NK-92 (cell line): Measurements from ENCODE around the gene SERPINI1.
"Not testable (repeated sequence)": the region's sequence is repeated elsewhere in the genome, so short reads cannot be mapped to it uniquely, and the experiment has no call there.

Experiments
- DNase-seq: peaks from one replicate; lab custom pipeline; 2025; ENCODE audit not compliant: unreplicated experiment; lab: John Stamatoyannopoulos, UW

SERPINI1 gene

DNA sequence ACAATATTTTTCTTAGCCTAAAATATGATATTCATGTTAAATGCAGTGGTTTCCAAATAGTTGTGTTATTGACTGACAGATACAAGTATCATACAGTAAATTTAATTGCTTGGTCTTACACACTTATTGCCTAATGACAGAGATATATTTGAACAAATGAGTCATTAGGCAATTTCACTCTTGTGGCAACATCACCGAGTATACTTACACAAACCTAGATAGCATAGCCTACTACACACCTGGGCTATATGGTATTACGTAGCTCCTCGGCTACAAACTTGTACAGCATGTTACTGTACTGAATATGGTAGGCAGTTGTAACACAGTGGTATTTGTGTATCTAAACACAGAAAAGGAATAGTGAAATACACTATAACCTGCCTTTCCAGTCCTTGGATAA lies 50.3 kb downstream of the SERPINI1 start:
- no peak for DNase-seq

GRCh38 chr3:167787440-167787839 lies 51.9 kb downstream of the SERPINI1 start:
- no peak for DNase-seq

- DNase-seq = no peak
Observed at GRCh38 chr3:167798443-167798842, 62.9 kb downstream of the SERPINI1 start.

DNA sequence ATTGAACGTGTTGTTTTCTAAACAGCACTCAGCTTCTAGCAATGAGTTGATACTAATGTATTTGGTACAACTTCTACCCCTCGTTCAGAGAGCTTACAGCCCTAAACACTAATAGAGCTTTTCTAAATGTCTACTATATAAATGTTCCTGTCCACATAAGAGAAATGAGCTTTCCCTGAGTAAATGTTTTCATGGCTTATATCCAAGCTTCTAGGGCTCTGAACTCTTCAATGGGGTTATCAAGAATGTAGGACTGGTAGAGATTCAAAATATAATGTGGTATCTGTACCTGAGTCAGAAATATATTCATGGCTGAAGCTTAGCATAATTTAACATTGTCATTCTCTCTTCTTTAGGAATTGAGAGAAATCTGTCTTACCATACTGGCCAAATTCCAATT lies 73.4 kb downstream of the SERPINI1 start:
- no peak for DNase-seq

DNA sequence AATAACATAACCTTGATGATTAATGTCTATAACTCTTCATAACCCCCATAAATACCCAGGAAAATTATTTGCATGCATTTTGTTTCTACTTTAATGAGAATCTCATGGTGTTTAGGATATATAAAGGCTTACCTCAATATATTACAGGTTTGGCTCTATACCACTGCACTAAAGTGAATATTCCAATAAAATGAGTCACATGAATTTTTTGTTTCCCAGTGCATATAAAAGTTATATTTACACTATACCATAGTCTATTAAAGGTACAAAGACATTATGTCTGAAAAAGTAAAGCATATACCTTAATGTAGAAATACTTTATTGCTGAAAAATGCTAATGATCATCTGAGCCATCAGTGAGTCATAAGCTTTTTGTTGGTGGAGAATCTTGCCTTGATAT lies 74.7 kb downstream of the SERPINI1 start:
- no peak for DNase-seq

- no peak for DNase-seq
Observed at GRCh38 chr3:167811031-167811430, 75.5 kb downstream of the SERPINI1 start.

DNA sequence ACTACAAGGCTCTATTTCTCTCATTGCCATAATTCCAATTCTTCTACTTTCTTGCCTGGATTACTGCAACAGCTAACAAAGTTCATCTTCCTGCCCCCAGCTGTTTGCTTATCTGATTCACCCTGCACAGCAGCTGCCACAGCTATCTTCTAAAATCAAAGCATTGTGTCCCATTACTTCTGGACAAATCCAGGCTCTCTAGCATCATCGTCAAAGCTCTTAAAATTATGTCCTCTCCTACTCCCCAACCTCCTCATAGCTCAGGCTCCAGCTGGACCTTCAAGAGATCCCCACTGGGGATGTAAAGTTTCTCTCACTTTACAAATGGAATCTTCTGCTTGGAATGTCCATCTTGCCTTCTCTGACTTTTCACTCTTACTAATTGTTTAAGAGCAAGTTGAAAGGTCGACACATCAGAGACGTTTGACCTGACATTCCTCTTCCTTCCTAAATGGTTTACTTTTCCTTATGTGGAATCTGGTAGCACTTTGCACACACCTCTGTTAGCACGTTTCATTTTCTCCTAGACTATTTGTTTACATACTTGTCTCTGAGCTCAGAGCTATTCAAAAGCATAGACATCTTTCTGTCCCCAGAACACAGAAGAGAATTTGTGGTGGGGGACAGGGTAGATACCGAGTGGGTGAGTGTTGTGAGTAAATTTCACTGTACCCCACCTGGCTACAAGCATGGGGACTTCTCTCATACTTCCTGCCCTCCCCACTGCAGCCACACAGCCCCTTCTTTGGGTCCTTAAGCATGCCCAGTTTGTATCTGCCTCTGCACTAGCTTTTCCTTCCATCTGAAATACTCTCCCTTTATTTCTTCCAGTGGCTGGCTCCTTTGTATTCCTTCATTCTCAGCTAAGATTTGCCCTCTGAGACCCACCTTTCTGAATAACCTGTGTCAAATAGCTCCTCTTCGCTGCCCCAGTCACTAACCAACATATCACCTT lies 77.9 kb downstream of the SERPINI1 start:
- DNase-seq = no peak

- DNase-seq = no peak
Observed at GRCh38 chr3:167814441-167814951, 79.0 kb downstream of the SERPINI1 start.

DNA sequence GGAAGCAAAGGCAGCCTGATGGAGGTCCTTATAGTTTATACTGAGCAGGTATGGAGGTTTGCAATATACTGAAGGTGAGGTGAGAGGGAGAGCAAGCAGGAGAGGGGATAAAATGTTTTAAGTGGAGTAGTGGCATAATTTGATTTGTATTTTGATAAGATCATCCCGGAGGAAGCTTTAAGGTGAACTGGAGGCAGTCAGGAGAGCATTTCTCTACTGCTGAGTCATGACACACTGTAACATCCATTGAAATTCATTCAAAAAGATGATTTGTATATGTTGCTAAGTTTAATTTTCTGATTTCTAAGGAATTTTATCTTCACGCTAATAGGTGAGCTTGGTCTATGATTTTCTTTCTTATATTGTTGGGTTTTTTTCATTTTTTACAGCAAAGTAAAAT lies 81.4 kb downstream of the SERPINI1 start:
- no peak for DNase-seq

- DNase-seq = no peak
Observed at GRCh38 chr3:167820102-167820865, 84.8 kb downstream of the SERPINI1 start.

- no peak for DNase-seq
Observed at GRCh38 chr3:167821248-167821805, 85.8 kb downstream of the SERPINI1 start.

- no peak for DNase-seq
Observed at GRCh38 chr3:167823738-167824137, 88.2 kb downstream of the SERPINI1 start.

- DNase-seq = not testable (repeated sequence)
Observed at GRCh38 chr3:167827588-167827987, 92.1 kb downstream of the SERPINI1 start.

DNA sequence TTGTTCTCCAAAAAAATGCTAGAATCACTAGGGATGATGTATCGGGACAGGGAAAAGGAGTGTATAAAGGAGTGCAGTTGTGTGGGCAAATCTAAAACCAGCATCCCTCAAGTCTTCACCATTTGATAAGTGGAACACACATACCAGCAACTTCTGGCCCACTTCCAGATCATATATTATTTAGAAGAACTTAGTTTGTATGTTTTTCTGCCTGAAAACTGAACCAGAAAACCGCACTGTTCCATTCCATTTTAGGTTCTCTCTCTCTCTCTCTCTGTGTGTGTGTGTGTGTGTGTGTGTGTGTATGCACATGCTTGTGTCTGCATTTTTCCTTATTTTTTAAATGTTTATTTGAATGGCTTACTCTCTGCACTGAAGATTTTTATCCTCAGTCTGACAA lies 93.5 kb downstream of the SERPINI1 start:
- no peak for DNase-seq

DNA sequence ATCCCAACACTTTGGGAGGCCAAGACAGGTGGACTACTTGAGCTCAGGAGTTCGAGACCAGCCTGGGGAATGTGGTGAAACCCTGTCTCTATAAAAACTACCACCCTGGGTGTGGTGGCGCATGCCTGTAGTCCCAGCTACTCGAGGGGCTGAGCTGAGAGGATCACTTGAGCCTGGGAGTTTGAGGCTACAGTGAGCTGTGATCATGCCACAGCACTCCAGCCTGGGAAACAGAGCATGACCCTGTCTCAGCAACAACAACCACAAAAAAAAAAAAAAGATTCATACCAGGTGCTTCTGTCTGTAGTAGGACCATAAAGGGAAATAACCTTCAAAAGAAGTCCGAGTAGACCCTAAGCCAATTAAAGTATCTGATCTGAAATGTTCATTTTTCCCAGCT lies 94.5 kb downstream of the SERPINI1 start:
- no peak for DNase-seq

DNA sequence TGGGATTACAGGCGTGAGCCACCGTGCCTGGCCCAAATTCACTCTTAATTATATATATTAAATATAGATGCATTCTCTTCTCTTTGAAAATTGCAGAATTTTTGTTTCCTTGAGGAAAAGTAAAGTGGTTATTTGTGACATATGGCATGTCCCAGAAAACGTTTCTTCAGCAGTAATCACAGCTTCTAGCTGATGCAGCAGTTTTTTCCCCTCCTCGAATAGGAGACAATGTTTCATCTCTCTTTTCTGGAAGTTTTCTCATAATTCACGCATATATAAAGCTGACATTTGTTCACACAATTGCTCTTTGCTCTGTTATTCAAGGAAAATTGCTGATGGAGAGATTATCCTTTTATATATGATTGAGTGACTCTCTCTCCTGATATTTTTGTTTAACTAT lies 99.8 kb downstream of the SERPINI1 start:
- DNase-seq = no peak

GRCh38 chr3:167835953-167836352 lies 100.4 kb downstream of the SERPINI1 start:
- DNase-seq = no peak

DNA sequence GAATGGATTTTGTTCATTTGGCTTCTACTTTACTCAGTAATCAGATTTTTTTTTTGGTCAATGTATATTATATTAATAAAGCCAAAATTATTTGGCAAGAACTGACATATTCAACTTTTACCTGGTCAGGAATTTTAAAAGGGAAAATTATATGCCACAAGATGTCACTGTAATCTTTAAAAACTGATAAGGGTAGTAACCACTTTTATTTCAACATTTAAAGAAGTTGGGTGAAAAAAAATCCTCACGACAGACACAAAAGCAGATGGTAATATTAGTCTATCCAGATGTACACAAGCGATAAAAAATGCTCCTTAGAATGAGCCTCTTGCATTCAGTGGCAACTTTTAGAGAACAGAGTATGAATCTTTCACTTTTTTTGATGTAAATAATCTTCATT lies 101.9 kb downstream of the SERPINI1 start:
- no peak for DNase-seq

GRCh38 chr3:167839460-167840134 lies 104.1 kb downstream of the SERPINI1 start:
- no peak for DNase-seq

DNA sequence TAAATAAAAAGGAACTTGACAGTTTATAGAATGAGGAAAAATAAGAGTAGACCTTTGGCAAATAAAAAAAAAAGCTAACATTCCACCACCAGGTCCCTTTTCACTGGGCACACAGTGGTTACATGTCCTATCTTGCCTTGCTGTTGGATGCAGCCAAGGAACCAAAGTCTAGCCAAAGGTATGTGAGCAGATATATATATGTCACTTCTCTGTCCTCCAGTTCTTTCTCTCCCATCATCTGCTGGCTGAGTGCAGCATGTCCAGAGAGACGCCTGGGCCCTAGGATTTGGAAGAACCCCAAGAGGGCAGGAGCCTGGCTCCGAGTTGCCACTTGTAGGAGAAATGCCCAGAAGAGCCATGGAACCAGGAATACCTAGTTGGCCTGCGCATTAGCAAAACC lies 104.7 kb downstream of the SERPINI1 start:
- no peak for DNase-seq

DNA sequence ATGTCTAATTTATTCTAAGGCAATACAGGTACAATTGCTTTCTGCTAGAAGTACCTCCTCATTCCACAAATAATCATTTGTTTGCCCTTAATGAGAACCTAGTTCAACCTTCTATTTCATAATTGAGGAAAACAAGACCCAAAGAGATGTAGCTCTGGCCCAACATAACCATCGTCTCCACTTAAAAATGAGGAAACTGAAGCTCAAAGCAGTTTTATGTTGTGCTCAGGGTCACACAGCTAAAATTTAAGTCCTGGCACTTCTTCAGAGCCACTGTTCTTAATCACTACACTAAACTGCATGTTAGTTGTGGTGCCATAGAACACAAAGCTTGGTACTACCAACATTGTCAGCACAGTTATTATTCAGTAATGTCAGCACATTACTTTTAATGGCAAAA lies 108.0 kb downstream of the SERPINI1 start:
- DNase-seq = no peak
